Measurements from ENCODE around the gene PERM1.
"Not testable (repeated sequence)": the region's sequence is repeated elsewhere in the genome, so short reads cannot be mapped to it uniquely, and the experiment has no call there.

Gene PERM1

GRCh38 chr1:997993-998744, 16.3 kb upstream of the PERM1 start:
- DNase-seq, result no peak

GRCh38 chr1:997713-997992, 15.8 kb upstream of the PERM1 start:
- DNase-seq, result no peak

- no peak for DNase-seq
Measured at GRCh38 chr1:996851-997712, 15.2 kb upstream of the PERM1 start.

GRCh38 chr1:995665-996633, 14.1 kb upstream of the PERM1 start:
- no peak for DNase-seq

- DNase-seq, result not testable (repeated sequence)
Measured at GRCh38 chr1:994546-994945, 12.7 kb upstream of the PERM1 start.

- no peak for DNase-seq
Measured at GRCh38 chr1:993379-993995, 11.6 kb upstream of the PERM1 start.

- no peak for DNase-seq
Measured at GRCh38 chr1:992362-992761, 10.5 kb upstream of the PERM1 start.

GRCh38 chr1:991895-992294, 10.0 kb upstream of the PERM1 start:
- DNase-seq, result no peak

GRCh38 chr1:991275-991674, 9.4 kb upstream of the PERM1 start:
- DNase-seq, result not testable (repeated sequence)

- DNase-seq, result not testable (repeated sequence)
Measured at GRCh38 chr1:988061-988460, 6.2 kb upstream of the PERM1 start.

- DNase-seq, result no peak
Measured at GRCh38 chr1:985126-985525, 3.2 kb upstream of the PERM1 start.

- no peak for DNase-seq
Measured at GRCh38 chr1:984476-984814, 2.6 kb upstream of the PERM1 start.

GRCh38 chr1:983798-984475, 2.0 kb upstream of the PERM1 start:
- peak in 1 of 2 donors; percentile 37 for DNase-seq

- DNase-seq, result no peak
Measured at GRCh38 chr1:982765-983436, 1.0 kb upstream of the PERM1 start.

- DNase-seq, result no peak
Measured at GRCh38 chr1:981491-981954, 370 bp downstream of the PERM1 start.

GRCh38 chr1:980602-981395, 1.1 kb downstream of the PERM1 start:
- DNase-seq, result no peak

GRCh38 chr1:980137-980571, 1.7 kb downstream of the PERM1 start:
- no peak for DNase-seq

GRCh38 chr1:979744-980072, 2.2 kb downstream of the PERM1 start:
- DNase-seq, result no peak

GRCh38 chr1:978835-979743, 2.8 kb downstream of the PERM1 start:
- DNase-seq, result no peak

Measured in inflammatory macrophage treated with lipopolysaccharide for 1 hour (primary cell).